HG02642 (cell line): Measurements from ENCODE around the gene LRMDA.

ENCODE experiments used
- ATAC-seq: cut with Tn5 transposase; IDR thresholded peaks from one replicate; pipeline ENCODE4 v1.9.1; 2021; ENCODE audit warnings: mild to moderate bottlenecking; ENCODE audit not compliant: unreplicated experiment, poor library complexity

LRMDA gene

DNA sequence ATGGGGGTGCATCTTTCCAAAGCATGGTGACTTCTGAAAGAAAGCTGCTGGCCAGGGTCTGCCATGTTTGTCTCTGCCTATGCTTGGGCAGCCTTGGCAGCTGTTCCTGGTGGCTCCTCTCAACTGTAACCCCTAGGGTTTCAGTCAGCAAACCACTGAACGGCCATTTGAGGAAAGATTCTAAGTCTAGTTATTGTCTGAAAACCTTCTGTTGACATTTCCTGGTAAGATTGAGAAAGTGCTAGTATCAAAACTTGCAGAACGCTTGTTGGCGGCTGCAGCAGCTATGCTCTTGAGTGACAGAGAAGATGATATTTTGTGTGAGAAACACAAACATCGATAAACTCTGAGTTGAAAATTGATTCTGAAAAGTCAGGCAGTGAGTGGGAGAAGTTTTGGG, 523.1 kb downstream of the LRMDA start:
- no peak for ATAC-seq

DNA sequence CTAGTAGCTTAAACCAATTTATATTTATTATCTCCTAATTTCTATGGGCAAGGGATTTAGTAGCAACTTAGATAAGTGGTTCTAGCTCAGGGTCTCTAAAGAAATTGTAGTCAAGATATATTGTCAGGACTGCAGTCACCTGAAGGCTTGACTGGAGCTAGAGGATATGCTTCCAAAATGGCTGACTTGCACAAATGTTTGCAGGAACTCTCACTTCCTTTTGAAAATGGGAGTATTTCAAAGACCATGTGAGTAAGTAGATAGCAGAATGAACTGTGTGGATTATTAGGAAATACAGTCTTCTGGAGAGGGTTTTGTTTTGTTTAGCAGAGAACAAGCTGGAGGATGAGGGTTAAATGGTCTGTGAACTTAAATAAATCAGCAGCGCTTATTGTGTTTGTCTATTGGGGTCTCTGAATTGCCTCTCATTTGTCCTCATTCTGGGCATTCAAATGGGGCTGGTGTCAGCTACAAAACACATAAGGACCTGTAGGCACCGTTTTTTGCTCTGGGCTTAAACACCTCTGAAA, 524.6 kb downstream of the LRMDA start:
- no peak for ATAC-seq

DNA sequence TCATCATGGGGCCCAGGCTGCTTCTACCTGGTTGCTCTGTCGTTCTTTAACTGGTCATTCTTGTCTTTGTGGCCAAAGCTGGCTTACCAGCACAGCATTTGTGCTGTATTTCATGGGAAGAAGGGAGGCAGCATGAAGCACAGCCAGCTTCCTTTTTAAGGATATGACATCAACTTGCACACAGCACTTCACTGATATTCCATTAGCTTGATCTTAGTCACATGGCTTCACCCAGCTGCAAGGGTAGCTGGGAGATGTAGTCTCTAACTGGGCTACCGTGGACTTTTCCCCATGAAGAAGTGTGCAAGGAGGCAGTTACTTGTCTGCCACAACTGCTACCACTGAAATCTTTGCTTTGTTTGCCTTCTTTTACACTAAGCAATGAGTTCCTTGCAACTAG, 525.2 kb downstream of the LRMDA start:
- no peak for ATAC-seq

DNA sequence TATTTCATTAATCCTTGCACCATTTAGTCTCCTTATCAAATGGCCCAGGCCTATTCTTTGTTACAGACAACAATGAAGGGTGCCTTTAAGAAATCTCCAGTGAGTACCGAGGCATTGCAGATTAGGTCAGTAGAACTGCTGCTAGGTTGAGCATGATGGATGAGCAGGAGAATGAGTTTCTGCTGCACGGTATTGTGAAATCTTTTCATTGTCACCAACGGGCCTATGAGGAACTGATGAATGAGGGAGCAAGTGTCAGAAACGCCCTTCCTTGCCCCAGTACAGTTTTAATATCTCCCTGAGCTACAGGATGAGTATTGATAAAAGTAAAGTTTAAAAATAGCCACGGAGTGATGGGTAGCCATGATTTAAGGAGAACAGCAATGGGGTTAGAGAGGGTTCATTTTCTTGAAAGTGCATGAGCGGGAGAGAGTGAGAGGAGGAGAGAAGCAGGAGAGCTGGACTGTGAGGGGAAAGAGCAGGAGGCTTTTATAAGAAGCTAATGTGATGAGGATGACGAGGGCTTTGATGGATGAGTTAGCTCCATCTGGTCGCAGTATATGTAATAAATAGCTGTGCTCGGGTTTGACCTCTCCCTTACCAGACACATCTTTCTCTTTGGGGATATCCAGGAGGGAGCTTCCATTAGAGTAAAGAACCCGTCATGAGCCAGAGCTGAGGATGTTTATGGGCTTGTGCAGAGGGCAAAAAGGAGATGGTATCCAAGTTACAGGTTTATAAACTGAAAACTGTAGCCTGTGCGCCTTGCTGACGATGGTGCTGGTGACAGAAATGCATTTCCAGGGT, 526.1 kb downstream of the LRMDA start:
- no peak for ATAC-seq

DNA sequence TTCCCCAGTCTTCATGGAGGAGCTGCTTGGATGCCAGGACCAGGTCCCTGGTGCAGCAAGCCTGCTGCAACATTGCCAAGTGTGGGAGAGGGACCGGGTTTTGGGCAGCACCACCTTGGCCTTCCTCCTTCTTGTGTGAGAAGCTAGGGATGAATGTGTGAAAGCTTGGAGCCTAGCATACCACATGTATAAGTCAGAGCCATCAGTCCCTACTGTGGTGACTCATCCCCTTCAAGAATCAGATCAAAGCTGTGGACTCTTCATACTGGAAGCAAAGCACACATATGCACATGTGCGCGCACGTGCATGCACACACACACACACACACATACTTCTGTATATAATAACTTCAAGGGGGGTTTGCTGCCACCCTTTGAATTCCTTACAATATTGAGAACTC, 527.8 kb downstream of the LRMDA start:
- no peak for ATAC-seq

DNA sequence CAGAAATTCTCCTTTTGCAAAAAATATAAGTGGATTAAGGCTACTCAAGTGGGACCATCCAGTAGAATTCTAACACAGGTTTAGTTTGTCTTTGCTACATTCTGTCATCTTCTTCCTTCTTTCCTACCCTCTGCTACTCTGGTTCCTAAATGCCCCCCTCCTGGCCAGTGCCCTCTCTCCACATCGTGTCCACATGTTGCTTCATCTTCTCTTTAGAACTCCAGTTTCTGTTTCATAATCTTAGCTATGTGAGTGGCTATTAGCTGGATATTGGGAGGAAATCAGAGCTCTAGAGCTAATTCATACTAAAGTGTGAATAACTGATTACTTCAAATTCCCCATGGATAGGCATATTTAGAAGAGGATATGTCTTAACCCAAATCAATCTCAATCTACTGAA, 528.5 kb downstream of the LRMDA start:
- ATAC-seq: no peak

DNA sequence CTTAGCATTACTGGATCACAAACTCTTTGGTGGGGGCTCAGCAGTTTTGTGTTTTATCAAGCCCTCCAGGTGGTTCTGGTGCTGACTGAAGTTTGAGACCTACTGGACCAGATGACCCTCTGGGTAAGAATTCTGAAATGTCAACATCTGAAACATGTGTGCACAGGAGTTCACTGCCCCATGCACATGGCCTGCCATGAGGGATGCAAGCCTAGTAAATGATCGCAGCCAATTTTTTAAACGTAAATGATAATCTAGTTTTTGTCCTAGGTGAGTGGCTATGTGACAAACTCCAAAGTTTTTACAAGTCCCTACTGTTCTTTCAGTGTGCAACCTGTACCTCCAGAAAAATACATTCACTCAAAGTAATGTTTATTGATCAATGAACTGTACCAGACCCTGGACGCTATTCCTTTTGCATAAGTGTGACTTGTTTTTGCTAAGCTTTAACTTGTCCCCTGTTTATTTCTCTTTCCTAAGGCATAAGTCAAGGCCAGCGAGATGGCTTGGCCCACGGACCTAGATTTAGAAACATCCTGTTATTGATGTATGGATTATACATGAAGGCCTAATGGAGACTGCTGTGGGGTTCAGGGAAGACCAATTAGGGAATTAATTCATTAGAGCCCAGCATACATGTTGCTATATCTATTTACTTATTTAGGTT, 531.1 kb downstream of the LRMDA start:
- no peak for ATAC-seq

DNA sequence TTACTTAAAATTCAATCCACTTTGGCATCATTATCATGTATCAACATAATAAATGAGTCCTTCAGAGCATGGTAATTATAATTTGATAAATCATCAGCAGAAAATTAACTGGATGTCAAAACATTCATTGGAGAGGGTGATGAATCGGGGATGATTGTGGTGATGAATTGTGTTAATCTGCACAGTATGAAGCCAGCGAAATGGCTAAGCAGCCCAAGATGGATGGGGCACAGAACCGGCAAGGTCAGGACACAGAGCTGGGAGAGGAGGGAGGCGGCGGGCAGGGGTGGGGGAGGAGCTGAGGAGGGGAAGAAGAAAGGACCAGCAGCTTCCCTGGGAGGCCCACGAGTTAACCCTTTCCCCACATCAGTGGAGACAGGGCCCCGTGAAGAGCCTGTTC, 536.1 kb downstream of the LRMDA start:
- ATAC-seq: no peak

DNA sequence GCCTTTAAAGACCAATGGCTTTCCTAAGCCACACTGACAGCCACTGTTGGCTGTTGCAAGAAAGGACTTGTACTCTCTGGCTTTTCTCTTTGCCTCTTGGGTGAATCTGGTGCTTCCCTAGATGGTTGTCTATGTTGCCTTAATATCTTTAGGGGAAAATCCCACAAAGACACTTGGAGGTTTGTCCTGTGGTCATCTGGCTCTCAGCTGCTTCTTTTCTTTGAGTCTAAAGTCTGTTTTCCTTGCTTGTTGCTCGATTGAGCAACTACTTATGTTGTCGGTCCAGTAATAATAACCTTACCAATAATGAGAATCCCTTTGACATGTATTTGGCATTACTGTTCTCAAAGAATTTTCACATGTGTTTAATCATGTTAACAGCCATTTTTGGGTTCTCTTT, 537.6 kb downstream of the LRMDA start:
- ATAC-seq: no peak

DNA sequence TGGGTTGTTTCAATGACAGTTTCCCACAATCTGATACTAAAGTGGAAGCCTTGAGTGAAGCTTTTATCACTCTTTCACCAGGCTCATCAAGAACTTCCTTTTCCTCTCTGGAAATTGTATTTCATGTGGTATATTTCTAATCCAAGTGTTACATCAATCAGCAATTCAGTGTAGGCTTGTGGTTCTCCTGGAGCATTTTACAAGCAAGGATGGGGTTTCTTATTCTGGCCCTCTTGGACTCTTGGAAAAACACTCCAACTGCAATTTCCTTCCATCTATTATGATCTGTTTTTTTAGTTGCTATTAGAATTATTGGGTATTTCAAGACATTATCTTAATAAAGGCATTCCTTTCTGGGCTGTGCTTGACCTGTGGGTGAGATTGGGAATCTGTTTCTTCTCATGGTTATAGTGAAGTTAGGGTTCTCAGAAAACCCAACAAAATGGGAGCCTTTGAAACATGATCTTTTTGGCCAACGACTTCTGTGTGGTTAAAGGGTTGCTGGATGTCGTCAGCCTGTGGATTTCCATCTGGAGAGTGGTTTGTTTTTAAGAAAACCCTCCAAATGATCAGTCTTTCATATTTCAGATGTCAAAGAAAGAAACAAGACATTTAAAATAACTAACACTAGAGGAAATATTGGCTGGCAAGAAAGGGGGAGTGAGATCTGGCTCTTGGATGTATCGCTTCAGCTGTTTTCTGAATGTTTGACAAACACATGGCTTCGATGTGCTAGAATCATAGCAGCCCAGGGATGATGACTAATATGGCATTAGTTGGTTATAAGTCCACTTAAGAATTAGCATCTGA, 540.2 kb downstream of the LRMDA start:
- ATAC-seq: no peak

DNA sequence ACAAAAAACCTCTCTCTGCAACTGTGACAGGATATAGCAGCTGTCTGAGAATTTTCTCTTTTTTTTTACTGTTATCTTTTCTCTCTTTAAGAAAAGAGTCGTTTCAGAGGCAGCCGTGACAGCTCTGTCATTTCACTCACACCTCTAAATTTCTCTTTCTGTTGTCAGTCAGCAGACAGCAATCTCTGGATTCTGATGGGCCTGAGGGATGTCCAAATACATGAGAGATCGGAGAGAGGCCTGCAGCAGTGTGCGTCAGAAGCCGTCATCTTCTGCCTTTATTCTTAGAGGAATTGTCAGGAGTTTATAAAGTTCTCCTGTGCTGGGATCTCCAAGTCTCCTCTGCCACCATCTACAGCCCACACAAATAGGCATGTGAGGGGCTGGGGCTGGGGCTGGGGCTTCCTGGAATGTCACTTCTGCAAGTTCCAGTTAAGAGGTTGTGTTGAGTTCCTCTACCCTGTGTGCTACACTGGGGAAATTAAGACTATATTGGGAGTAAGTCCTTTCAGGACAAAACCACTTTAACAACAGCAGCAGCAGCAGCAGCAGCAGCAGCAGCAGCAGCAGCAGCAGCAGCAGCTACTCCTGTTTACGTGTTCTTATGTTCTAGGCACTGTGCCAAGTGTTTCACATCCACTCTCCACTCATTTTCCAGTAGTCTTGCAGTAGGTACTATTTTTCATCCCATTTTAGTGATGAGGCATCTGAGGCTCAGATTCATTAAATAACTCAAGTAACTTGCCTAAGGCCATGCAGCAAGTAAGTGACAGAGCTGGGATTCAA, 541.3 kb downstream of the LRMDA start:
- ATAC-seq: no peak

DNA sequence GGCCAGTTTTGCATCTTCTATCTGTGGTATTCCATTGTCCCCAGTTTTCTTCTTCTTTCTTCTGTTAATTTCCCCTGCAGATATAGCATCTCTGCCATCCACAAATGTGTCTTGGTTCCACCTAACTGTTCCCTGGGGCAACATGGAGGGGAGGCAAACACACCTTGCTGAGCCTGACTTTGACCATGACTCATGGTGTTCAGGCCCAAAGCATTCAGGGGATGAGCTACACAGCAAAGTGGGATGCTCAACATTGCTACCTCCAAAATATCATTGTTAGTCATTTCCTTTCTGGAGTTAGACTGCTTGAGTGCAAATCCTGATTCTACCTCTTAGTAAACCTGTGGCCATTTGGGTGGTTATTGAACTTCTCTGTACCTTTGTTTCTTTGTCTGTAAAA, 542.7 kb downstream of the LRMDA start:
- ATAC-seq: no peak

DNA sequence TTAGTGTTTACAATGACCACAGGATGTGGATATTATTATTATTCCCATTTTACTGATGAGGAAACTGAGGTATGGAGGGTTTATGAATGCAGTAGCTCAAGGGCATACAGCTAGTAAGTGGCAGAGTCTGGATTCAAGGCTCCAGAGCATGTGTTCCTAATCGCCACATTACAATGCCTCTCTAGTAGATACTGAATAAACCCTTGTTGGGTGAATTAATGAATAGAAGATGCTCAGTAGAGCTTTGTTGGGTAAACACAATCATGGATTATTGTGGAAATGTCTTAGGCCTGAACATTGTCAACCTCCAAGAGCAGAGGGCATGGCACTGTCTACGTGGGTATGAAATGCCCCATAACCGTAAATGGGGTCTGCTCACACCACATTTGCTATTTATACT, 545.3 kb downstream of the LRMDA start:
- no peak for ATAC-seq

DNA sequence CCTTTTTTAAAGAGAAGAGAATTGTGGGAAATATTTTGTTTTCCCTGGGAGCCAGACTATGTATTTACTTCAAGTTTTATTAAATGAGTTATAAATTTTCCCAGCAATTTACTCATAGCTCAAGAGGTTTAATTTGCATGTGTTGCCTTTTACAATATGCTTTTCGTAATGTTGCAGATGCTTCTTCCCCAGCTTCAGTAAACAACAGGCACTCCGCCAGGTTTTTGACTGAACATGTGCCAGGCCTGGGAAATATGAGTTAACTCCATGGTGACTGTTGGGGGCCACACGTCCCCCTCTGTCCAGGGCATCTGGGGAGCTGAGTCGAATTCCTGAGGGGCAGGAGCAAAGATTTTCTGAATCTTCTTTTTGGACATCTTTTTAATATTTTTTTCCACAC, 545.7 kb downstream of the LRMDA start:
- ATAC-seq: no peak

DNA sequence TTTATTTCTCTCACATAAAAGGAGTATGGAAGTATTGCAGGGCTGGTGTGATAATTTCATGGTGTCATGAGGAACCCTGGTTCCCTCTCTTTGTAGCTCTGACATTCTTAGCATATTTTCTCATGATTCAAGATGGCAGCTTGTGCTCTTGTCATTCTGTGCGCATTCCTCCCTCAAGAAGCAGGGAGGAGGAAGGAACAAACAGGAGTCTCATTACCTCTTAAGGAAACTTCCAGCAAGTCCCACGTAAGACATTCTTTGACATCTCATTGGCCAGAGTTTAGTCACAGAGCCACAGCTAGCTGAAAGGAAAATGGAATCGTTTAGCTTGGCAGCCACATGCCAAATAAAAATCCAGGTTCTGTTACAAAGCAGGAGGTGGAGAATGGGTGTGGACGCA, 546.8 kb downstream of the LRMDA start:
- ATAC-seq: no peak

DNA sequence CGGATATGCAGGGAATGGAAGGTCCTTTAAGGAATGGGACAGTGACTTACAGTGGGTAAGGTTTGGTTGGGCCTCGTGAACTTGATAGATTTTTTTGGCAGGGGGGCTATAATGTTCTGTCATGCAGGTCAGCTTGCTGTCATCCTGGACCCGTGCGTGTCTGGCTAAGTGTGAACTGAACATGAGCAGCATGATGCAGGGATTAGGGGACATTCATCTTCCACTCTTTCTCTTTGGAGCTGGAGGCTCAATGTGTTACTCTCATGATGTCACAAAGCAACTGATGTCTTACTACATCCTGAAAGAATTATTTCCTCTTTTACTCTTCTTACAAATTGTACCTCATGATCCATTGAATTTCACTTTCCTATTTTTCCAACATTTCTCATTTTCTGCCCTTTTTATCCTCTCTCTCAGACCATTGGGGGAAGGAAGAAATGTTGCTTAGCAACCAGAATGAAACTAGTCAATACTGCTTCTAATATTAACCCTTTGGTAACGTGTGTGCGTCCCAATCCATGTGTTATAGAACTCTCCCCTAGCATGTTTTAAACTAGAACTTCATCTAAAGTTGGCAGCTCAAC, 549.1 kb downstream of the LRMDA start:
- ATAC-seq: no peak

DNA sequence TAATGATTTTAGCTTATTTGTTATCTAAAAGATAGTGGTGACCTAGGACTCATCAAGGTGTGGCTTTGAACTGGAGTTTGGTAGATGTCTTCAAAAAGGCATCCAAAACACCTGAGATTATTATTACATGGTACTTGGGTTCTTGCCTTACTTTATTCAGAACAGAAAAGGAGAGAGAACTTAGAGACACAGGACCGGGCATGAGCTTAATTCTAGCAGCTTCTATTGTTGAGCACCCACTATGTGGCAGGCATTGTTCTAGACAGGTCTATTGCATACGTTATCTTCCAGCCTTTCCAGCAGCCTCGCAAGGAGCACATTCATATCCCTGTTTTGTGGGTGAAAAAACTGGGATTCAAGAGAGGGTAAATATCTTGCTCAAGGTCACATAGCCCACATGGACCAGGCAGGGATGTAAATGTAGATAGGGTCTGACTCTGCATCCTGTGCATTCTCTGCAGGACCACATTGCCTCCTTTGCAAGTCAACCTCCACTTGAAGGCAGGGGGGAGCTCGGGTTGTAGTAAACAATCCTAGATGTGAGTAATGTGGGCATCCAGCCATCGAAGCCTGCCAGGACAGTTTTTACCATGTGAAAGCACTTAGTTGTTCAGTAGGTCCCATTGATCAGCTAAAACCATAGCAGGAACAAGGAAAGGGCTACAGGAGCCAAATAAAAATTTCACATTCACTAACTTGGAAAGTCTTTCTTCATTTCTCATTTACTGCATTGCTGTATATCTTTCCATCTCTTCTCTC, 551.4 kb downstream of the LRMDA start:
- ATAC-seq: no peak

DNA sequence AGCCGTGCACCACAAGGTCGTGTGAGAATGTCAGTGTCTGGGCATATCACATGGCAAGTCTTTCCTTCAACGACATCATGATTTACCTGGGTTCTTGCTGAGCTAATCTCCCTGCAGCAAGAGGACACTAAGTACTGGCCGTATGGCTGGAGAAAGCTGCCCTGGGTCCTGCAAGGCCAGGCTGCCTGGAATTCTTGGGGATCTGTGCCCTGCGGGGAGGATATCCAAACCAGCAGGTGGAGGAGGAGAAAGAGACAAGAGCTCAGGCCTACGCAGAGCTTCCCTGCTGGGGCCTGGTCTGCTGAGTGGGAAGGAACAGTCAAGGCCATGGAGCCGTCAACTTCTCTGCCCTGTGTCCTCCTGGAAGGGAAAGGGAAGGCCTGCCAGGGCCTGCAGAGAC, 552.6 kb downstream of the LRMDA start:
- ATAC-seq: no peak

DNA sequence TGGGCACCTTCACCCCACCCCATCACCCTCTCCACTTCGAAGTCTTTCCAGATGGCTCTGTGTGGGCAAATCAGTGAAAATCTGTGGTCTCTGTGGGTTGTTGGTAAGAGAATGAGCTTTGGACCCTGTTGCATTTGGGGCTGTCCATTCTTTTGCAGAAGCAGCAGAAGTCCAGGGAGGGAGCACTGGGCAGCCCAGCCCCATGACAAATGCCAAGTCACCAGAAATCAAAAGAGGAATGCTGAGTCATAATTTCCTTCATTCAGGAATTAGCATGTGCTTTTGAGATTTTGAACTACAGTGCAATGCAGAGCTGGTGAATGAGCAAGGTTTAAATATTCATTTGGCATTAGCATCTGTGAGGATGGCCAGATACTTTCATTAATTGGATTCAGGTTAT, 556.2 kb downstream of the LRMDA start:
- ATAC-seq: no peak
